GM19043 (cell line): ENCODE measurements around the gene RFC1.
"Not testable (repeated sequence)": the region's sequence is repeated elsewhere in the genome, so short reads cannot be mapped to it uniquely, and the experiment has no call there.

ENCODE experiments used
- ATAC-seq: cut with Tn5 transposase; IDR thresholded peaks from one replicate; pipeline ENCODE4 v1.9.1; 2021; ENCODE audit warnings: low read depth; ENCODE audit not compliant: unreplicated experiment

RFC1 gene

DNA sequence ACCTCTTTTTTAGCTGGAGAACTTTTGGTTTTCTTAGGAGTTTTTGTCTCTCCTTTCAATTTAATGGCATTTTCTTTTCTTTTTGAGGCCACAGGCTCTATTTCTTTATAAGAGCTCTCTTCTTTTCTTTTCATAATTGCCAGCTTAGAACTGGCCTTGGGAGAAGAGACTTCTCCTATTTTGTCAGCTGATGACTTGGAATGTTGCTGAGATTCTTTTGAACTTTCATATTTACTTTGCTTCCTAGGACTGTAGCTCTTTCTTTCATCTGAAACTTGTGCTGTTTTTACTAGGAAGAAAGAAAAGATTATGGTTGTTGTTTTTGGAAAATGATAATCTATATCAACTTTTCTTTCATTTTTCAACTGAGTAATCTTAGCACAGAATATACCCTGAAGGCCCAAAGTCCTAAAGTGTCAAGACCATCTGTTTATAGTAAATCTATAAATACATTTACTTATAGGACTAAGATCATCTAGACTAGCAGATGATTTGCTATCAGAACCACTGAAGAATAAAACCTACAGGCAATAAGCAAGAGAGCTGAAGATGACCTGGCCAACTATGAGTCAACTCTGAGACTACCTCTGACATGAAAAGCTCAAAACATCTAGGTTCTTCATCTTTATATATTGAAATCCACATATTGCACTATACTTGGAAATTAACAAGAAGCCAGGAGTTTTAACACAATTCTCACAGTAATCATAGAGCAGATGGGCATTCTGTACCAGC lies 45.6 kb downstream of the RFC1 start:
- ATAC-seq, result no peak

DNA sequence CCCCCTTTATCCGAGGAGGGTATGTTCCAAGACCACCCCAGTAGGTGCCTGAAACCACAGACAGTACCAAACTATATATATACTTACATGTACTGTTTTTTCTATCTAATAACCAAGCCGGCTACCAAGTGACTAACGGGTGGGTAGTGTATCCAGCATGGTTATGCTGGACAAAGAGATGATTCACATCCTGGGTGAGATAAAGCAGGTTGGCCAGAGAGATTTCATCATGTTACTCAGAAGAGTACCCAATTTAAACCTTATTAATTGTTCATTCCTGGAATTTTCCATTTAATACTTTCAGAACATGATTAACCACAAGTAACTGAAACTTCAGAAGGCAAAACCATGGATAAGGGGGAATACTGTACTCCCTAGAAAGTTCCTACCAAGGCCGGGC lies 46.5 kb downstream of the RFC1 start:
- no peak for ATAC-seq

DNA sequence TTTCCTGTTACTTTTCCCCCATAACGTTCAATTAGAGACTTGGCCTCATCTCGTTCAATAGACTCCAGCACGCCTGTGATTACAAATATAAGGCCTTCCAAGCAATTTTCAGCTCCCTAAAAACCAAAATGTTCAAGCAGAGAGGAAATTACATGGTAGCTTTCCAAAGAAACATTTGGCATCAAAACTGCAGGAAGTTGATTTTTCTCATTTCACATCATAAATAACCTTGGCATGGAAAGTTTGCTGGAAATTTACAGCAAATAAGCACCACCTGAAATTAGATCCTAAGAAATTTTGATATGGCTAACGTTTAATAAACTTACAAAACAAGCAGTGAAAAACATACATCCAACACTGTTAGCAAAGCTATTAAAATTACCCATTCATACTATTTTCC lies 53.3 kb downstream of the RFC1 start:
- ATAC-seq, result no peak

DNA sequence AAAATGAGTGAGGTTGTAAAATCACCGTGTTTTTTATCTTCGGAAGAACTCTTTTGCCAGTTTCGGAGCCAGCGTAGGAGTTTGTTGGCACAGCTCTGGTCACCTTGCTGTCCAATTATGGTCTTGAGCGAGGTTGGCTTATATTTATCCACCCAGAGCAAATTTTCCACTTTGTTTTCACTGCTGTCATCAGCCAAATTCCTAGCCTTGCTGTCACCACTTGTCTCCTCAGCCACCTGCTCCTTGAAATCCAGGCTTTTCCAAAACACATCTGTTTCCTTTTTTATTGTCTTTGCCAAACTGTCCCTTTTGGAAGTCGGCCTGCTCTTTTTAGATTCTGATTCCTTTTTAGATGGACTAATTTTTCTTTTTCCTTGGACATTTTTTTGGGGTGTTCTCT lies 57.6 kb downstream of the RFC1 start:
- ATAC-seq, result no peak

DNA sequence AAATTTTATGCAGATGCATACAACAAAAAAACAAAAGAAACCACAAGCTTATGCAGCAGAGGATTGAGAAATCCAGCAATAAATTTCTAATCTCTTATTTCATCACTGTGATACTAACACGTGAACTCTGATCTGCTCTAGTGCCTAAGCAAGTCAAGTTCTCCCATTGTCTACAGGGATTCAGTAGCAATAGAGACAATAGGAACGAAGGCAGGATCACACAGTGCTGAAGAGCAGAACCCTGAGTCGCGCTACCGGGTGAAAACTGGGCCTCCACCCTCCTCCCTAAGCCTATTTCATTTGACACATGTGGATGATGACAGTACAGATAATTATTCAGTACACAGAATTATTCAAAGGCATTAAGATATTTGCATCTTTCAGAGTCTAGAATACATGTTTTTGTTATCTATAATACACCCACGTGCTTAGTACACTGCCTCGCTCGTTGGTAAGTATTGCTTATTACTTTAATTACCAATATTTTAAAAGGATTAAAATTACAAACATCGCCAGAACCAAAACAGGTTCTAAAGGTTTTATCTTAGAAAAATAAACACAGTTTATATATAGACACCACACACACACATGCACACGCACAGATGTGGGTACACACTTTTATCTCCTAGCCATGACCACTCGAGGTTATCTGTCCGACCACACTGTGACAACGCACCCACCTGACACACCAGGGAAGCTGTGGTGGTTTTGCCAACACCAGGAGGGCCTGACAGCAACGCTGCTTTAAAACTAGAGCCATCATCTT lies 60.1 kb downstream of the RFC1 start:
- ATAC-seq, result no peak

DNA sequence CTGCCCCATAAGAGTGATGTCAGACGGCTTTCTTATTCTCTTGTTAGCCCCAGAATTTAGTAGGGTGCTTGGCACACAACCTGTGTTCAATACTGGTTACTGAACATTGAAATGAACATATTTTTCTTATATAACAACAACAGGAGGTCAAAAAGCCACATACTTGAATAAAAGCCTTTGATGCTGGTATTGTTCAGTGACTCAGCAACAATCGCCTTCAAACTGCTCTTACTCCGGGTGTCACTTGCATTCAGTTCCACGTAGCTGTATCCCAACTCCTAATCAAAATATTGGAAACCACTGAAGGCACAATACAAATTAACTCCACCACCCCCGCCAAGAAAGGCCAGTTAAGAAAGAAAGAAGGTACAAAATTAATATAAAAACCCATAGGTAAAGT lies 61.5 kb downstream of the RFC1 start:
- no peak for ATAC-seq

DNA sequence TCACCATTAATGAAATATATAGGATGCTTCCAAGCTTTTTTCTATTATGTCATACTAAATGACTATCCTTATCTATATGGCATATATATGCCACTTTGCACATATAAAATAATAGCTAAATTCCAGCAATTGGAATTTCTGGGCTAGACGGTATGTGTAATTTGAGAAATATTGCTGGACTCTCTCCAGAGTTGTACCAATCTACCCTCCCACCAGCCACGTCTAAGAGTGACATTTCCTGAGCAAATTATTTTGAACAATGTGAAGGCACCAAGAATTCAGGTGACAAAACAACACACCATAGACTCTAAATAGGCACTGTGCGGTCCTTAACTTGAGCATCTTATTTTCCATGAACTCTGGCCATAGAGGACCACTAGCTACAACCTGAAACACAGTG lies 62.3 kb downstream of the RFC1 start:
- no peak for ATAC-seq

DNA sequence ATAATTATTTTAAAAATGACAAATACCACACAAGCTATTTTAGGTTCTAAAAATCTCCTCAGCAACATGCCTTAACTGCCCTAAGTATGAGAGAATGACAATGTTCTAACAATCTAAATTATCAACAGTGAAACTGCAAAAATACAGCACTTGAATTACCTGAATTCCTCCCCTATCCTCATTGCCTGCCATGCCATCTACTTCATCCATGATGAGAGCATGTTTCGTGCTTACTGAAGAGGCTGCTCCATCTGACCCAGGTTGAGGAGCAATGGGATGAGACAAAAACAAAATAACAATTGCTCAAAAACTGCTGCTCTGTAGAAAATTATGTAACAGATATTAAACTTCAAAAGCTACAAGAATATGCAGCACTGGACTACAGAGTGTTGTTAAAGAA lies 63.3 kb downstream of the RFC1 start:
- no peak for ATAC-seq

DNA sequence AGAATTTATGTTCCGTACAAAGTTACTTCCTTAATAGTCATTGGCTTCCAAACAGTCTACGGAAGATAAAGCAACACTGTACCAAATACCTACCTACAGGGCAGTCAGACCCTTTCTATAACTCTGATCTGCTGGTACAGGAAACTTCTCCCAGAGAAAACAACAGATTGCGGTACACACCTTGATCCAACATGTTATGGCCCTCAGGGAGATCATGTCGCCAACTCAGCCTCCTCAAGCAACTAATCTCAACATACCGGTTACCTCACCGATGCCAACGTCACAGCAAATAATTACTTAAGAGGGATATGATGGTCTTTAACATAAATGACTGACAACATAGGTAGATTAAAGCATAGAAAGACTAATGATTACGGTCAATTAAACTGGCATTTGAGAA lies 70.4 kb downstream of the RFC1 start:
- ATAC-seq, result no peak

DNA sequence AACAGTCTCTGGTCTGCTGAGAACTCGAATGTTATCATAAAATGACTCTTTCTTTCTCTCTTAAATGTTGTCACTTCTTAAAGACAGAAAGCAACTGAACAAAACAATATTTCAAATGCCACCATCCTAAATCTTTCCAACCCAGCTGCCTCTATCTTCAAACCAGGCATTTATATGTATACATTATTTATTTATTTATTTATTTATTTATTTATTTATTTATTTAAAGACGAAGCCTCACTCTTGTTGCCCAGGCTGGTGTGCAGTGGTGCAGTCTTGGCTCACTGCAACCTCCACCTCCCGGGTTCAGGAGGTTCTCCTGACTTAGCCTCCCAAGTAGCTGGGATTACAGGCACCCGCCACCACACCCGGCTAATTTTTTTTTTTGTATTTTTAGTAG lies 73.7 kb downstream of the RFC1 start:
- ATAC-seq, result not testable (repeated sequence)

DNA sequence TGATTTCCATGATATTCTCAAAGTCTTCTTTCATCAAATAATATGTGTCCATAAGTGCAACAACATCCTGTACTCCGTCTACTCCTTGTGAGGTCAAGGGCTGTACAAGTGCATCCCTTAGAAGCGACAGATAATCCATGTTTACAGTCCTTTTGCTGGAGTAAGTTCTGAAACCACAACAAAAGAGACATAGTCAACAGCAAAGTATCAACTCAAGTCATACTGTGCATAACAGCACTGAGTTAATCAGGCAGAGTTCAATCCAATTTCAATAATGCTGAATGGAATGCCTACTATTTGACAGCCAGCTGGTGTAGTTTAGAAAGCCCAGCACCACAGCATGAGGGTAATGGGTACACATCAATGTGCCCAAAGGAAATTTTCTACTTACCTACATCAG lies 74.5 kb downstream of the RFC1 start:
- ATAC-seq, result no peak

DNA sequence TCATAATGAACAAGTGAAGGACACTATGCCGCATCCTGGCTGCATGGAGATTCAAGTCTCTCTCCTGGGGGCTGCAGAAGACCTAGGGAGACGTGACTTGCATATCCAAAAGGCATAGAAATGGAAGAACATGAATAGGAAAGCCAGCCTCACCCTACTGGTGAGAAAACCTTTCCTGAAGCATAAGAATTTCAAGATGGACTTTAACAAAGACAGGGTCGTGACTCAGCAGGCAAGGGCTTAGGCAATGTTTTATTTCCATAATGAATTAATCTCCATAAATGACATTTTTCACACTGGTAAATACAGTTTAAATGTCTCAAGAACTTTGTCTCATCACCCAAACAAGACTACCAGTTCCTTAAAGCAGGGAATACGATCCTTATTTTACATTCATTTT lies 78.9 kb downstream of the RFC1 start:
- ATAC-seq, result no peak

DNA sequence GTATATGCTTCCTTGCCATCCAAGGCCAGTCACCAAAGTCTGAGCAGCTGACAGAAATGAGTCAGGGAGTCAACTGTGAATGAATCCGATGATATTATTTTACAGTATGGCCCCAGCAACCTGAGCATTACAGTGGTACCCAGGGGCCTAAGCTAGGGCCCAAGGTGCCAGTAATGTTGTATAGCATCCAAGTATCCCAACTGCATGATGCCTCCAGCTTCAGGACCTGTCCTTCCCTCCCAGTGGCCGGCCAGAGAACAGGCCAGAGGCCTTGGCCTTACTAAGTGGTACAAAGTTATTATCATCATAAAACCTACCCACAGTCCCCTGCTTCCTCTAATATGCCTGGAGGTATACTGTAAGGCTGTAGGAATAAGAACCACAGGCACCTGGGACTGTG lies 79.9 kb downstream of the RFC1 start:
- ATAC-seq, result no peak

DNA sequence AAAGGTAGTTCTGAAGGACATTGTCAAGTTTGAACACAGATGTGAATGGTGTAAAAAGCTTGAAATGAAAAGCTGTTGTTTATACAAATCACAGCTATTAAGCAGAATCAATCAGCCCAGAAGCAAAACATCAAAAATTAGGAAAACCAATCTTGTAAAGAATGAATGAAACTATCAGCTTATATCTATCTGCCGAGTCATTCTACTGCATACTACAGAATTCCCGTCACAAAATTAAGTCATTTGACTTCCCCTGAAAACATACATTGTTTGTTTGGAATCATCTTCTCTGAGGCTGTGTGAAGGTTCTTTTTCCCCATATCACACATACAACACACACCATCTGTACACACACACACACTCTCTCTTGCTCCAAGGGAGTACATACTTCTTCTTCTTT lies 80.3 kb downstream of the RFC1 start:
- no peak for ATAC-seq

DNA sequence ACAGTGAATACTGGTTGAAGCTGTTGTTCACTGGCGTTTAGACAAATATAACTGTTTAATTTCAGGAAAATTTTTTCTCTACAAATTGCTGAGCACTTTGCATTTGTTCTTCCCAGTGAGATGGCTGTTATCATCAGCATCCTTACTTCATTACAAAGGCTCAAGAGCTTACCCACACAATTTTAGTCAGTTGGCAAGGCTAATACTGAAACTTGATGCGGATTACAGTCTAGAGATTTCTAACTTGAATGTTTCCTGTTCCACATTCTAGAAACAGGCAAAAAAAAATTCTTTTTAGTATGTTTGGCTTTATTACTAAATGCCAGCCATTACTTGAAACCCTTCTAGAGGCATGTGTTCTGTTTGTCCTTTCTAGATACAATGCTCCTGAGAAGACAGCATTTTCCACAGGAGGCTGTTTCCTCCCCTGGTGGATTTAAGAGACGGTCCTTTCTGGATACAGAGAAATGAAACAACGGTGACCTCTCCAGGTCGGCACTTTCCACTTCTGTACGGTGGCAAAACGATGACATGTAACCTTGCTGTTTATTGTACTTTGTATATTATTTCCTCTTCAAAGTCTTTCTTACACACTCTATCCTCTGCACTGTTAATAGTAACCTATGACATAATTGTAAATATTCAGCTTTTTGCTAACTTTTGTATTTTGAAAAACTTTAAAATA lies 80.9 kb downstream of the RFC1 start:
- ATAC-seq, result no peak

DNA sequence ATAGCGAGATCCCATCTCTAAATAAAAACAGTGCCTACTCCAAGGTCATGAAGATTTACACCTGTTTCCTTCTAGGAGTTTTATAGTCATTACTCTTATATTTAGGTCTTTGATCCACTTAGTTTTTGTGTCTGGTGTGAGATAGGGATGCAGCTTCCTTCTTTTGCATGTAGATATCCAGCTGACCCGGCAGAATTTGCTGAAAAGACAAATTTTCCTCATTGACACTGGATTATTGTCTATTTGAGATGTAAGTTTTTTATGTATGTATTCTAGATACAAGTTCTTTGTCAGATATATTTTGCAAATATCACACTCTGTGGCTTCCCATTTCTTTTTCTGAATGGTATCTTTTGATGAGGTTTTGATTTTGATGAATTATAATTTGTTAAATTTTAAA lies 85.4 kb downstream of the RFC1 start:
- no peak for ATAC-seq

DNA sequence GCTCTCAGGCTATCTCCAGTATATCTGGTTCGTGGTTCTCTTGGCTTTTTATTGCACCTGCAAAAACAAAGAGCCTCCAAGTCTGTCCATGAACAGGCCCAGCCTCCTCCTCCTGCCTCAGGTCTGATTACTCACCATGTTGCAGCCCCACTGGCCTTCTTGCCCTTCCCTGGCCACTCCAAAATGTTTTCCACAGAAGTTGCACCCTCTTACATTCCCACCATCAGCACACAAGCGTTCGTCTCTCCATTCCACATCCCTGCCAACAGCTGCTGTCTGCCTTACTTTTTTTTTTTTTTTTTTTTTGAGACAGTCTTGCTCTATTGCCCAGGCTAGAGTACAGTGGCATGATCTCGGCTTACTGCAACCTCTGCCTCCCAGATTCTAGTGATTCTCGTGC lies 86.7 kb downstream of the RFC1 start:
- no peak for ATAC-seq

DNA sequence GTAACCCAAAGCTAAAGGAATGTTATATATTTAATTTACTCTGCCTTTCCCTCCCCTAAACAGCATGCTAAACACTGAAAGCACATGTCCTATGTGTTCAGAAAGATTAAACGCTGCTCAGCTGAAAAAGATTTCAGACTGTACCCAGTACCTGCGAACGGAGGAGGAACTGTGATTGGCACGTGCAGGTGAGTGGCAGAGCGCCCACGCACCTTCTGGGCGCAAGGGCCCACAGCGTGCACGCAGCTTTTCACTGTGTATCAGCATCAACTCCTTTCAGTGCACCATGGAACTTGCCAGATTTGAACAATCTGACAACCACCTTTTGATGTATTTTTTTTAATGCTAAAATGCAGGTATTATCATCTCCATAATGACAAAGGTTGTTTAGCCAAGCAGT lies 87.7 kb downstream of the RFC1 start:
- ATAC-seq, result no peak

DNA sequence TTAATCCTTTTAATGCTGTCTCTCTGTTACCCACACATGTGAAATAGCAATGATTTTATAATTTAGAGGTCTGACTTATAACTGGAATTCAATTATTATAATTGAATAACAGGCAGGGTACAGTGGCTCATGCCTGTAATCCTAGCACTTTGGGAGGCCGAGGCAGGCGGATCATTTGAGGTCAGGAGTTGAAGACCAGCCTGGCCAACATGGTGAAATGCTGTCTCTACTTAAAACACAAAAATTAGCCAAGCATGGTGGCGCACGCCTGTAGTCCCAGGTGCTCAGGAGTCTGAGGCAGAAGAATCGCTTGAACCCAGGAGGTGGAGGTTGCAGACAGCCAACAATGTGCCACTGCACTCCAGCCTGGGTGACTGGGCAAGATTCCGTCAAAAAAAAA lies 88.5 kb downstream of the RFC1 start:
- not testable (repeated sequence) for ATAC-seq

DNA sequence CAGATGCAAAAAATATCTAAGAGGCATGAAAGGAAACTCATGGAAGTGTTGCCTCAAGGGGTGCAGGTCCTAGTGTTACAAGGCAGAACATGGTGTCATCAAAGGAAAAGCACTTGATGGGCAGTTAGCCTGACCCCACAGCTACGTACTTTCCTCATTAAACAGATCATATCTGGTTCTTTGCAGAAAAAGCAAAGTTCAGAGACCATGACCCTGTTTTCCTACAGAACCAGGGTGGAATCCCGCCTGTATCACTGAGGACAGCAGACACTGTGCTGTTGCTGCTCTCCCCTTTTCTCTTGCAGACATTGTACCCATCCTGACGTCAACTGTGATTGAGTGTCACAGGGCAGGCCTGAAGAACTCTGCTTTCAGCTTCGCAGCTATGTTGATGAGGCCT lies 91.7 kb downstream of the RFC1 start:
- ATAC-seq, result no peak

DNA sequence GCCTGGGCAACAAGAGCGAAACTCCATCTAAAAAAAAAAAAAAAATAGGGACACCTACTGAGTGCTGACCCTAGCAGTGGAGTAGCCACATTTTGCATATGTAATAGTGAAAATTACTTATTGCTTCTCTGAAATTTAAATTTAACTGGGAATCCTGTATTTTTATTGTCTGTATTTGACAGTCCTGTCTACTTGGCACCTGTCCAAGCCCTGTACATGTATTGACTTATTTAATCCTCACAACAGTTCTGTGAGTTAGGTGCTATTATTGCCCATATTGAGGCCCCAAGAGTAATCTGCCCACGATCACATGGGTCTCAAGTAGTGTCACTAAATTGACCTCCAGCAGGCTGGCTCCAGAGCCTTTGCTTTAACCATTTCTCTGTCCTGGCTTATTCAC lies 102.3 kb downstream of the RFC1 start:
- ATAC-seq, result no peak
